Hair follicle dermal papilla cell (primary cell): ENCODE results near the gene CHAD. TPM values are rescaled to one million over a fixed set of nuclear protein-coding genes. Genes with fewer than 3 reads are reported as not detected.

Source experiments
- total RNA-seq: library from RNA; depleted of rRNA; stranded (reverse); fragments of >200 nt; gene quantifications from 2 replicates; pipeline ENCODE4 v1.2.3, GENCODE V29; 2012

CHAD gene, protein sequence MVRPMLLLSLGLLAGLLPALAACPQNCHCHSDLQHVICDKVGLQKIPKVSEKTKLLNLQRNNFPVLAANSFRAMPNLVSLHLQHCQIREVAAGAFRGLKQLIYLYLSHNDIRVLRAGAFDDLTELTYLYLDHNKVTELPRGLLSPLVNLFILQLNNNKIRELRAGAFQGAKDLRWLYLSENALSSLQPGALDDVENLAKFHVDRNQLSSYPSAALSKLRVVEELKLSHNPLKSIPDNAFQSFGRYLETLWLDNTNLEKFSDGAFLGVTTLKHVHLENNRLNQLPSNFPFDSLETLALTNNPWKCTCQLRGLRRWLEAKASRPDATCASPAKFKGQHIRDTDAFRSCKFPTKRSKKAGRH
- total RNA-seq, result not detected in 2 replicates

DNA sequence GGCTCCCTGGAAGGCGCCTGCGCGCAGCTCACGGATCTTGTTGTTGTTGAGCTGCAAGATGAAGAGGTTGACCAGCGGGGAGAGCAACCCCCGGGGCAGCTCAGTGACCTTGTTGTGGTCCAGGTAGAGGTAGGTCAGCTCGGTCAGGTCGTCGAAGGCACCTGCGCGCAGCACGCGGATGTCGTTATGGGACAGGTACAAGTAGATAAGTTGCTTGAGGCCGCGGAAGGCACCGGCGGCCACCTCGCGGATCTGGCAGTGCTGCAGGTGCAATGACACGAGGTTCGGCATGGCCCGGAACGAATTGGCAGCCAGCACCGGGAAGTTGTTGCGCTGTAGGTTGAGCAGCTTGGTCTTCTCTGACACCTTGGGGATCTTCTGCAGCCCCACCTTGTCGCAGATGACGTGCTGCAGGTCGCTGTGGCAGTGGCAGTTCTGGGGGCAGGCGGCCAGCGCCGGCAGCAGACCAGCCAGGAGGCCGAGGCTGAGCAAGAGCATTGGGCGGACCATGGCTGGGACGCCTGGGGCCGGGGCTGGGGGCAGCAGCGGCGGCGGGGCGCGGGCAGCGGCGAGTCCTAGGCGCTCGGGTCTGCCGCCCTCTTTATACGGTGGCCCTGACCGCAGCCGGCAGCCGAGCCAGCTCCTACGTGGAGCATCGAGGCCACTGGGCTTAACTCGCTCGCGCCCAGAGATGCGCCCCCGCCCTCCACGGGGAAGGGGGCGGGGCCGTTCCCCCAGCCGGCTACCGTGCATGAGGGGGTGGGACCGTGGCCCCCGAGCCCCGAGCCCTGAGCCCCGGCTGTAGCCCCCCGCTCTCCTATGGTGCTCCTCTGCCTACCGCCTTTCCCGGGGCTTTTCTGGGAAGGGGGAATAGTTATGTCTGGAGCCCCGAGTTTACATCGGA, at the start of gene CHAD:
Gene CHAD, minus strand, starts transcription at position 577 of the 904 bp plus-strand sequence. Its CDS starts 67 bp downstream, at position 510.

DNA sequence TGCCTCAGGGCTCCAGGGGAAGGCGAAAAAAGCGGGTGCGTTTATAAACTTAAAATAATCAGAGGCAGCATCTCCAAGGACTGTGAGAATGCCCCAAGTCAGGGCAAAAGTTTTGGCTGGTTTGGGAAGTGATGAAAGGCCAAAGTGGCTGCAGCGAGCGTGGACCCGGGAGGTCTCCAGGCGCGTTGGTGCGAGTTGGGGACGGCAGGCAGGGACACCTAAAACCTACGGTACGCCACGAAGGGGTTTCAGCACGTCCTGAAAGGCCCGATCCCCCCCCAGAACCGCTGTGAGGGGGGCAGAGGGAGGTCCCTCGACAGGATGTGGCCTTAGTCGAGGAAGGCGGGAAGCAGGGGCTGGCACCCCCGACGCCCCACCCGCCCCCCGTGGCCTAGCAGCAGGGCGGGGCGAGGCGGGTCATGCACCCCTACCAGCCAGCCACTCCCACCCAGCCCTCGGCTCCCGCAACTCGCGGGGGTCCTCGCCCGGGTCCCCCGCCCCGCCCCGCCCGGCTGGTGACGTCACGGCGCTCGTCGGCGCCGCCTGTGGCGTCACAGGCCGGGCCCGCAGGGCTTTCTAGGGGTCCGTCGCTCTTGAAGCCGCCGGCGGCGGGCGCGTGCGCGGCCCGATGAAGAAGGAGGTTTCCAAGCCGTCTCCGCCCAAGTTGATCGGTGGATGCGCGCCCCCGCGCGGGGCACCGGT, 39.3 kb upstream of the CHAD start, which contains the start of gene MYCBPAP:
Gene MYCBPAP, plus strand, starts transcription at position 569 of the 702 bp plus-strand sequence. CDS start 236 bp downstream, outside the sequence.

DNA sequence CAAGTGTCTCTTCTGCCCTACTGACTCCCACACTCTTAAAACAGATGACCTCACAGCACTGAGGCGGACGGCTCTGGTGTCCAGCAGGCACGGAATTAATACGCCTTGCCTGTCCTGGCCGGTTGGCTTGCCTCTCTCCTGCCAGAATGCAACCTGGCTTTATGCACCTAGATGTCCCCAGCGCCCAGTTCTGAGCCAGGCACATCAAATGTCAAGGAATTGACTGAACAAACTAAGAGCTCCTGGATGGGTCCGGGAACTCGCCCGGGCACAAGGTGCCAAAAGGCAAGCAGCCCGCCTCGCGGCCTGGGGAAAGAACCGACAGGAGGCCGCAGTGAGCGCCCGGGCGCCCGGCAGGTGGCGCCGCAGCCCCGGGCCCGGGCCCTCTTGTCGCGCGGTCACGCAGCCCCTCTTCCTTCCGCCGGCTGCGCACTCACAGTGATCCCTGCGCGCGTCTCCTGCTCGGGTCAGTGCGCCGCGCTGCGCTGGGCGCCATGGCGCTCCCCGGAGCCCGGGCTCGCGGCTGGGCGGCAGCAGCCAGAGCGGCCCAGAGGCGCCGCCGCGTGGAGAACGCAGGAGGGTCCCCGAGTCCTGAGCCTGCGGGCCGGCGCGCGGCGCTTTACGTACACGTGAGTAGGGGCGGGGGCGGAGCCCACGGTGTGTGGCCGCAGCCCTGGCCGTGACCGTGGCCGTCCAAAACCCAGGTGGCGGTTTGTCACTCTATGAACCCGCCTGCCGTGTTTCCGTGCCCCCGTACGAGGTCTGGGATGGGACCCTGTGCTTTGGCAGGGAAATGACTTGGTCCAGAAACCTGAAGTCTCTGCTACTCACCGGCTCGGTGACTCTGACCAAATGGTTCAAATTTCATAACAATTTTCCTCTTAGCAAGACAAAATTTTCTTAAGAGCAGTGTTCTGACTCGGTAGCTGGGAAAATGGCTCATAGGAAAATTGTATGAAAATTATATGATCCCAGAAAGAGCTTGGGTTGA, 10.0 kb upstream of the CHAD start, which contains the start of gene RSAD1:
Gene RSAD1, plus strand, starts transcription at position 470 of the 991 bp plus-strand sequence. Its CDS starts 25 bp downstream, at position 495.

DNA sequence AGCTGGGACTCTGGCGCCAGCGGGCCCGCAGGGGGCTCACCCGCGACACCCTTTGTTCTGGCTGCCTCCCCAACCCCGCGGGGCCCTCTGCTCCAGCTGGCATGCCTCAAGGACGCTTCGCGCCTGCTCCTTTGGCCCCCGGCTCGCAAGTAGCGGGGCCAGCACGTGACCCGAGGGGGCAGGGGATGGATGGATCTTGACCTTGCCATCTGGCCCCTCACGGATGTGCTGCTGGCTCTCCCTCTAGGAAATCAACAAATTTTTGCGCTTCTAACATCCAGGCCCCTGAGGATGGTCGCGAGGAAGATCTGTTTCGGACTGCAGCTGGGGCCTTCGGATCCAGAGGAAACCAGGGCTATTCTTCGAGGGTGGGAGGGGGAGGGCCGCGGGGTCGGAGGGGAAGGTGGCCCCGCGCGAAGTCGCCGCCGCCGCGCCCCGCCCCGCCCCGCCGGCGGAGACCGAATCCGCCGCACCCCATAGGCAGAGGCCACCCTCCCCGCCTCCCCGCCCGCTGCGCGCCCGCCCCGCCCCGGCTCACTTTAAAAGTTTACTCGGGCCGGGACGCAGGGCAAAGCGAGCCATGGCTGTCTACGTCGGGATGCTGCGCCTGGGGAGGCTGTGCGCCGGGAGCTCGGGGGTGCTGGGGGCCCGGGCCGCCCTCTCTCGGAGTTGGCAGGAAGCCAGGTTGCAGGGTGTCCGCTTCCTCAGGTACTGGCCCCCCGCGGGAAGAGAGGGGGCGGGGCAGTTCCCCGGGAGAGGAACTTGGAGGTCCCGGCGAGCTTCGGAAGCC, 42.8 kb downstream of the CHAD start, which contains the start of gene ACSF2:
Gene ACSF2, plus strand, starts transcription at position 537 of the 790 bp plus-strand sequence. Its CDS starts 44 bp downstream, at position 581.

Other genes with a start within 250 kb of the CHAD start
- gene TMEM92, start 194.4 kb downstream of the CHAD start, total RNA-seq, result not detected in 2 replicates
- 53.1 and 59.3 TPM in 2 replicates for gene XYLT2, start 122.8 kb downstream of the CHAD start, total RNA-seq
- 46.6 and 58.8 TPM in 2 replicates for gene MRPL27, start 95.7 kb downstream of the CHAD start, total RNA-seq
- gene EME1, start 95.7 kb downstream of the CHAD start, total RNA-seq, result 0.32 and 0.85 TPM in 2 replicates
- 154 and 158 TPM in 2 replicates for gene LRRC59, start 71.4 kb downstream of the CHAD start, total RNA-seq
- 17.5 and 27.4 TPM in 2 replicates for gene ACSF2, start 42.7 kb downstream of the CHAD start, total RNA-seq
- gene RSAD1, start 10.0 kb upstream of the CHAD start, total RNA-seq, result 22.4 and 25.3 TPM in 2 replicates
- gene MYCBPAP, start 39.6 kb upstream of the CHAD start, total RNA-seq, result 0.97 and 1.1 TPM in 2 replicates
- not detected in 2 replicates for gene EPN3, start 63.9 kb upstream of the CHAD start, total RNA-seq
- 82.5 and 155 TPM in 2 replicates for gene SPATA20, start 78.3 kb upstream of the CHAD start, total RNA-seq
- gene CACNA1G, start 91.8 kb upstream of the CHAD start, total RNA-seq, result 0.97 and 2.9 TPM in 2 replicates
- 20.9 and 24.8 TPM in 2 replicates for gene ABCC3, start 166.0 kb upstream of the CHAD start, total RNA-seq
- 48.1 and 50.8 TPM in 2 replicates for gene ANKRD40, start 239.0 kb upstream of the CHAD start, total RNA-seq